ENCODE data around the gene CABP4.
A peak's percentile ranks its signal among the peaks of the same experiment; 100 is the strongest.

CABP4 gene

GRCh38 chr11:67428052-67429001, 26.8 kb upstream of the CABP4 start, which contains the start of gene RPS6KB2:
RPS6KB2 (plus strand) TSS chr11:67428494; CDS start chr11:67428546, 52 bp downstream.
- no peaks in the 10 kb centered on the region for H3K27me3 Mint-ChIP-seq
- H3K4me1 Mint-ChIP-seq, result peaks cover 37% of the 10 kb centered on the region
- no peaks in the 10 kb centered on the region for H3K9me3 Mint-ChIP-seq
- H3K4me3 Mint-ChIP-seq, result peak within 1 kb of the TSS; percentile 96
- H3K27ac Mint-ChIP-seq, result peak within 1 kb of the TSS; percentile 98
- H3K36me3 Mint-ChIP-seq, result peaks cover 7% of the 10 kb centered on the region

- no peaks in the 10 kb centered on the region for H3K9me3 Mint-ChIP-seq
- H3K4me3 Mint-ChIP-seq, result peak overlapping the region; percentile 96
- H3K36me3 Mint-ChIP-seq, result peaks cover 7% of the 10 kb centered on the region
- peak overlapping the region; percentile 75 for H3K27ac Mint-ChIP-seq
- H3K4me1 Mint-ChIP-seq, result peaks cover 46% of the 10 kb centered on the region
- no peaks in the 10 kb centered on the region for H3K27me3 Mint-ChIP-seq
Measured at GRCh38 chr11:67429038-67429668, 26.0 kb upstream of the CABP4 start.

GRCh38 chr11:67429722-67430121, 25.4 kb upstream of the CABP4 start:
- H3K4me3 Mint-ChIP-seq, result peak overlapping the region; percentile 96
- H3K36me3 Mint-ChIP-seq, result peaks cover 7% of the 10 kb centered on the region
- no peaks in the 10 kb centered on the region for H3K9me3 Mint-ChIP-seq
- H3K27me3 Mint-ChIP-seq, result no peaks in the 10 kb centered on the region
- no peak overlapping the region for H3K27ac Mint-ChIP-seq
- peaks cover 47% of the 10 kb centered on the region for H3K4me1 Mint-ChIP-seq

GRCh38 chr11:67431346-67432249, 23.6 kb upstream of the CABP4 start:
- peaks cover 7% of the 10 kb centered on the region for H3K36me3 Mint-ChIP-seq
- H3K4me3 Mint-ChIP-seq, result peak overlapping the region; percentile 49
- no peaks in the 10 kb centered on the region for H3K9me3 Mint-ChIP-seq
- peak overlapping the region; percentile 80 for H3K27ac Mint-ChIP-seq
- no peaks in the 10 kb centered on the region for H3K27me3 Mint-ChIP-seq
- H3K4me1 Mint-ChIP-seq, result peaks cover 52% of the 10 kb centered on the region

GRCh38 chr11:67432655-67433349, 22.4 kb upstream of the CABP4 start:
- Mint-ChIP-seq H3K4me1 (peaks cover 49% of the 10 kb centered on the region), H3K36me3 (peaks cover 7% of the 10 kb centered on the region), H3K4me3 (no peak overlapping the region), H3K27me3 (no peaks in the 10 kb centered on the region), H3K9me3 (no peaks in the 10 kb centered on the region), H3K27ac (peak overlapping the region; percentile 72)

- peaks cover 7% of the 10 kb centered on the region for H3K36me3 Mint-ChIP-seq
- peaks cover 47% of the 10 kb centered on the region for H3K4me1 Mint-ChIP-seq
Measured at GRCh38 chr11:67433536-67434394, 21.4 kb upstream of the CABP4 start.

GRCh38 chr11:67434395-67434881, 20.7 kb upstream of the CABP4 start:
- peak overlapping the region; percentile 36 for H3K4me3 Mint-ChIP-seq
- peaks cover 7% of the 10 kb centered on the region for H3K36me3 Mint-ChIP-seq
- H3K27ac Mint-ChIP-seq, result peak overlapping the region; percentile 80
- H3K27me3 Mint-ChIP-seq, result no peaks in the 10 kb centered on the region
- peaks cover 54% of the 10 kb centered on the region for H3K4me1 Mint-ChIP-seq
- no peaks in the 10 kb centered on the region for H3K9me3 Mint-ChIP-seq

More at GRCh38 chr11:67433536-67434394, 21.4 kb upstream of the CABP4 start:
- Mint-ChIP-seq H3K27me3 (no peaks in the 10 kb centered on the region), H3K4me3 (peak overlapping the region; percentile 33), H3K9me3 (no peaks in the 10 kb centered on the region), H3K27ac (peak overlapping the region; percentile 80)

- no peaks in the 10 kb centered on the region for H3K9me3 Mint-ChIP-seq
- peaks cover 7% of the 10 kb centered on the region for H3K36me3 Mint-ChIP-seq
- H3K27me3 Mint-ChIP-seq, result no peaks in the 10 kb centered on the region
- peak overlapping the region; percentile 81 for H3K27ac Mint-ChIP-seq
- peak overlapping the region; percentile 89 for H3K4me3 Mint-ChIP-seq
- H3K4me1 Mint-ChIP-seq, result peaks cover 61% of the 10 kb centered on the region
Measured at GRCh38 chr11:67435031-67435726, 20.0 kb upstream of the CABP4 start.

GRCh38 chr11:67435727-67436458, 19.3 kb upstream of the CABP4 start:
- H3K27me3 Mint-ChIP-seq, result no peaks in the 10 kb centered on the region
- peak overlapping the region; percentile 91 for H3K27ac Mint-ChIP-seq
- H3K4me3 Mint-ChIP-seq, result peak overlapping the region; percentile 89
- no peaks in the 10 kb centered on the region for H3K9me3 Mint-ChIP-seq
- peaks cover 7% of the 10 kb centered on the region for H3K36me3 Mint-ChIP-seq
- H3K4me1 Mint-ChIP-seq, result peaks cover 64% of the 10 kb centered on the region

- H3K27me3 Mint-ChIP-seq, result no peaks in the 10 kb centered on the region
- H3K4me1 Mint-ChIP-seq, result peaks cover 68% of the 10 kb centered on the region
- no peaks in the 10 kb centered on the region for H3K9me3 Mint-ChIP-seq
- H3K27ac Mint-ChIP-seq, result peak overlapping the region; percentile 91
- H3K4me3 Mint-ChIP-seq, result peak overlapping the region; percentile 89
- peaks cover 7% of the 10 kb centered on the region for H3K36me3 Mint-ChIP-seq
Measured at GRCh38 chr11:67436459-67437081, 18.6 kb upstream of the CABP4 start.

GRCh38 chr11:67437082-67437808, 17.9 kb upstream of the CABP4 start, which contains the start of gene PTPRCAP:
PTPRCAP (minus strand) TSS chr11:67437682; CDS start chr11:67437619, 63 bp downstream.
- peak within 1 kb of the TSS; percentile 95 for H3K27ac Mint-ChIP-seq
- H3K4me1 Mint-ChIP-seq, result peaks cover 67% of the 10 kb centered on the region
- no peaks in the 10 kb centered on the region for H3K9me3 Mint-ChIP-seq
- peak within 1 kb of the TSS; percentile 89 for H3K4me3 Mint-ChIP-seq
- peaks cover 3% of the 10 kb centered on the region for H3K36me3 Mint-ChIP-seq
- no peaks in the 10 kb centered on the region for H3K27me3 Mint-ChIP-seq

- Mint-ChIP-seq H3K9me3 (no peaks in the 10 kb centered on the region), H3K4me3 (peak overlapping the region; percentile 89), H3K36me3 (no peaks in the 10 kb centered on the region), H3K4me1 (peaks cover 68% of the 10 kb centered on the region), H3K27me3 (no peaks in the 10 kb centered on the region), H3K27ac (peak overlapping the region; percentile 95)
Measured at GRCh38 chr11:67437809-67438157, 17.4 kb upstream of the CABP4 start.
